Activated T-helper 1 cell treated with anti-CD3 and anti-CD28 coated beads, Interleukin-12 subunit alpha, Interleukin-12 subunit beta, Interleukin-2, Interleukin-4 antibody, amounts not matched to agents 30 ng/mL and 10 ng/mL and 1 ng/mL, durations not matched to agents 14 hours and 24 hours and 36 hours (primary cell): ENCODE measurements around the gene BLOC1S5. TPM values are rescaled to one million over a fixed set of nuclear protein-coding genes. Genes with fewer than 3 reads are reported as not detected.

Experiments used
- DNase-seq: peaks from one replicate; pipeline ENCODE4 v3.0.0; 2021; ENCODE audit warnings: low spot score
- H3K27ac Mint-ChIP-seq: one replicate; pipeline ENCODE4 v1.8.0; 2021; ENCODE audit warnings: mild to moderate bottlenecking, mixed read lengths
- H3K27me3 Mint-ChIP-seq: one replicate; pipeline ENCODE4 v1.8.0; 2022; ENCODE audit warnings: mild to moderate bottlenecking, moderate library complexity, mixed read lengths; ENCODE audit not compliant: insufficient read depth
- H3K36me3 Mint-ChIP-seq: one replicate; pipeline ENCODE4 v1.8.0; 2021; ENCODE audit warnings: low read depth, mixed read lengths
- H3K4me1 Mint-ChIP-seq: one replicate; pipeline ENCODE4 v1.8.0; 2021; ENCODE audit warnings: low read depth, mixed read lengths
- H3K4me3 Mint-ChIP-seq: one replicate; pipeline ENCODE4 v1.8.0; 2021; ENCODE audit warnings: mild to moderate bottlenecking, moderate library complexity, mixed read lengths
- H3K9me3 Mint-ChIP-seq: one replicate; pipeline ENCODE4 v1.8.0; 2021; ENCODE audit warnings: mixed read lengths
- intact Hi-C: fragments of 100-400 bp; cut with micrococcal nuclease; formaldehyde crosslinking; loops from one replicate; pipeline ENCODE4 v1.15.1; 2024
- total RNA-seq: library from RNA; stranded (reverse); gene quantifications from 2 replicates; pipeline ENCODE4 v1.2.3, GENCODE V29; 2022

Gene BLOC1S5
- total RNA-seq, 1 donor from 2014 or later: 19.6 TPM

GRCh38 chr6:7970616-7971015 lies 93.6 kb downstream of the BLOC1S5 start:
- no peak overlapping the region for H3K4me3 Mint-ChIP-seq
- H3K36me3 Mint-ChIP-seq: no peaks in the 10 kb centered on the region
- peaks cover 8% of the 10 kb centered on the region for H3K9me3 Mint-ChIP-seq
- peaks cover 14% of the 10 kb centered on the region for H3K27me3 Mint-ChIP-seq
- no peak overlapping the region for H3K27ac Mint-ChIP-seq
- DNase-seq: no peak
- intact Hi-C loops: no loop called here
- peaks cover 7% of the 10 kb centered on the region for H3K4me1 Mint-ChIP-seq

Other genes with a start within 250 kb of the BLOC1S5 start
- gene TXNDC5, start 153.6 kb downstream of the BLOC1S5 start, total RNA-seq: 119 and 121 TPM in 2 replicates
- 92.8 and 99.8 TPM in 2 replicates for gene EEF1E1, start 38.2 kb upstream of the BLOC1S5 start, total RNA-seq